Ovary (tissue), 3 donors: ENCODE measurements around the gene XPNPEP2.

Experiments used
- CTCF ChIP-seq, 3 donors: fragments of 450-650 bp in 2 of 3; fragments of 200-600 bp in 1 of 3; IDR thresholded peaks; one replicate each; pipeline versions ENCODE4 v1.5.1 to v1.8.0; 2016 to 2022; ENCODE audit warnings: antibody characterized with exemption in 3 of 3, mild to moderate bottlenecking in 1 of 3
- EP300 ChIP-seq: sonication (generic); formaldehyde crosslinking; IDR thresholded peaks from one replicate; pipeline ENCODE4 v1.6.1; 2017; ENCODE audit warnings: antibody characterized with exemption
- POLR2A ChIP-seq: fragments of 450-650 bp; IDR thresholded peaks from one replicate; pipeline ENCODE4 v1.6.1; 2017; ENCODE audit warnings: antibody characterized with exemption, mild to moderate bottlenecking, moderate library complexity
- donor health status: DM: no; HTN: no; CAD: no.

- TF ChIP-seq CTCF (IDR thresholded peaks at IDR 0.05), result no peak
- no peak for TF ChIP-seq EP300
- no peak for TF ChIP-seq POLR2A
Measured at GRCh38 chrX:129759576-129760061, 20.8 kb downstream of the XPNPEP2 start.
